ENCODE data around the gene ZNF391. TPM values are rescaled to one million over a fixed set of nuclear protein-coding genes. Genes with fewer than 3 reads are reported as not detected.
A peak's percentile ranks its signal among the peaks of the same experiment; 100 is the strongest.

ZNF391 gene
- total RNA-seq, 1 donor: 1.4 TPM

- no peak overlapping the region for H3K4me3 ChIP-seq (ENCODE audit: low read depth, low read length)
- TF ChIP-seq CTCF (IDR thresholded peaks at IDR 0.05; ENCODE audit: insufficient read depth, low read length): no peak
- no peak for DNase-seq (ENCODE audit: low read depth)
These were observed 50.8 kb downstream of the ZNF391 start for GRCh38 chr6:27439371-27439770.

DNA sequence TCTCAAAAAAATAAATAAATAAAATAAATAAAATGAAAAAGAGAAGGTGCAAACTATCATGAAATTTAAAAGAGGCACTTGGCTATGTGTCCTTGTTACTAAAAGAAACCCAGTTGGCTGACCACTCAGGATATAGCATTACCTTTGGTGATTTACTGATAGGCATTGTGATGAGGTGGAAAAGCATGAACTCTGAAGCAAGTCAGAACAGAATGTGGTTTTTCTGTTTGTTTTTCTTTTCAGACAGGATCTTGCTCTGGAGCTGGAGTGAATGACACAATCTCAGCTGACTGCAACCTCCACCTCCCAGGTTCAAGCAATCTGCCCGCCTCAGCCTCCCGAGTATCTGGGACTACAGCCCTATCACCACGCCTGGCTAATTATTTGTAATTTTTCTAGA is 52.4 kb downstream of the ZNF391 start:
- no peak for TF ChIP-seq CTCF (IDR thresholded peaks at IDR 0.05; ENCODE audit: insufficient read depth, low read length)
- DNase-seq (ENCODE audit: low read depth): no peak
- no peak overlapping the region for H3K4me3 ChIP-seq (ENCODE audit: low read depth, low read length)

- TF ChIP-seq CTCF (IDR thresholded peaks at IDR 0.05; ENCODE audit: insufficient read depth, low read length): no peak
- H3K4me3 ChIP-seq (ENCODE audit: low read depth, low read length): no peak overlapping the region
- DNase-seq (ENCODE audit: low read depth): no peak
These were observed 54.4 kb downstream of the ZNF391 start for GRCh38 chr6:27442932-27443331.

DNA sequence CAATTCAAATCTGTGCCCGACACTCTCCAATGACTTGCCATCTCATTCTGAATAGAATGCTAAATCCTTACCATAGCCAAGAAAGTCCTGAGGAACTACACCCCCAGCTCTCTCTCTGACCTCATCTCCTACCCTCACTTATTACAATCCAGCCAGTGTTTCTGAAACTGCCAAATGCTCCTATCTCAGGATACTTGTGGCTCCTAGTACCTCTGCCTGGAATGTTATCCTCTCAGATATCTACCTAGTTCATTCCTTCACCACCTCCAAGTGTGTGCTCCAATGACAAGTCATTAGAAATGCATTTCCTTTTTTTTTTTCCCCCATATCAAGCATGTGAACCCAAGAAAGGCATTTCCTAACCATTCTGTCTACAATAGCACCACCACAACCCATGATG is 59.9 kb downstream of the ZNF391 start:
- H3K4me3 ChIP-seq (ENCODE audit: low read depth, low read length): no peak overlapping the region
- no peak for DNase-seq (ENCODE audit: low read depth)
- TF ChIP-seq CTCF (IDR thresholded peaks at IDR 0.05; ENCODE audit: insufficient read depth, low read length): no peak

DNA sequence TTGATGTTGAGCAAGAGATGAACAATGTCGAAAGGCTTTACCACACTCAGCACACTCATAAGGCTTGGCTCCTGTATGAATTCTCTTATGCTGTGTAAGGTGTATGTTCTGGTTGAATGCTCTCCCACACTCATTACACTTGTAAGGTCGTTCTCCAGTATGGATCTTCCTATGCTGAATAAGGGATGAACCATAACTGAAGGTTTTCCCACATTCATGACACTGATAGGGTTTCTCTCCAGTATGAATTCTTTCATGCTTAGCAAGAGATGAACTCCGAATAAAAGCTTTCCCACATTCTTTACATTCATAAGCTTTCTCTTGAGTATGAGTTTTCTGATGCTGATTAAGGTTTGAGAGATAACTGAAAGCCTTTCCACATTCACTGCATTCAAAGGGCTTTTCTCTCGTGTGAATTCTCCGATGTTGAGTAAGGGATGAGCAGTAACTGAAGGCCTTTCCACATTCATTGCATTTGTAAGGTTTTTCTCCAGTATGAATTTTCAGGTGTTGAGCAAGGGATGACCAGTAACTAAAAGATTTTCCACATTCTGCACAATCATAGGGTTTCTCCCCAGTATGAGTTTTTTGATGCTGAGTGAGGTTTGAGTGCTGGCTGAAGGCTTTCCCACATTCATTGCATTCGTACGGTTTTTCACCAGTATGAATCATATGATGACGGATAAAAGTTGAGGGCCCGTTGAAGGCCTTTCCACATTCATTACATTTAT is 63.3 kb downstream of the ZNF391 start:
- TF ChIP-seq CTCF (IDR thresholded peaks at IDR 0.05; ENCODE audit: insufficient read depth, low read length): no peak
- no peak for DNase-seq (ENCODE audit: low read depth)
- no peak overlapping the region for H3K4me3 ChIP-seq (ENCODE audit: low read depth, low read length)

DNA sequence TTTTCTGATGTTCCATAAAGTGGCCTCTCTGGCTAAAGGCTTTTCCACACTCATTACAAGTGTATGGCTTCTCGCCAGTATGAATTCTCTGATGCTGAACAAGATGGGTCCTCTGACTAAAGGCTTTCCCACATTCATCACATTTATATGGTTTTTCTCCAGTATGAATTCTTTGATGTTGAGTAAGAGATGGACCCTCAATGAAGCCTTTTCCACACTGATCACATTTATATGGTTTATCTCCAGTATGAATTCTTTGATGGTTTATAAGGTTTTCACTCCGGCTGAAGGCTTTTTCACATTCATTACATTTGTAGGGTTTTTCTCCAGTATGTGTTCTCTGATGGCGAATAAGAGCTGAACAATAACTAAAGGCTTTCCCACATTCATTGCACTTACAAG is 63.9 kb downstream of the ZNF391 start:
- DNase-seq (ENCODE audit: low read depth): peak; percentile 5
- no peak for TF ChIP-seq CTCF (IDR thresholded peaks at IDR 0.05; ENCODE audit: insufficient read depth, low read length)
- H3K4me3 ChIP-seq (ENCODE audit: low read depth, low read length): no peak overlapping the region

Small RNAs within 50 kb of the gene (small RNA-seq; reads per million reads assigned to genes)
- gene MCFD2P1: not detected

Other genes starting within 250 kb of the ZNF391 start
- gene PRSS16, start 141.1 kb upstream of the ZNF391 start, total RNA-seq (ENCODE audit: low replicate concordance): not detected in 2 replicates
- gene POM121L2, start 76.5 kb upstream of the ZNF391 start, total RNA-seq (ENCODE audit: low replicate concordance): not detected in 2 replicates
- 6.5 and 12.2 TPM in 2 replicates for gene ZNF184, start 84.3 kb downstream of the ZNF391 start, total RNA-seq (ENCODE audit: low replicate concordance)